HEK293 (cell line): ENCODE measurements around the gene KRTCAP3.

Source experiments
- CTCF ChIA-PET: fragments of 350-600 bp; formaldehyde crosslinking; extraction: SDS; loops from one replicate; lab custom pipeline; 2021; ENCODE audit warnings: antibody characterized with exemption; lab: Yijun Ruan, JAX
- POLR2A ChIA-PET: fragments of 300-600 bp; formaldehyde crosslinking; extraction: SDS; loops from one replicate; lab custom pipeline; 2020; ENCODE audit warnings: antibody characterized with exemption, inconsistent platforms; lab: Yijun Ruan, JAX
- H3K27ac ChIP-seq: fragments of 200-500 bp; sonication (Bioruptor generic); 2 replicates; pipeline ENCODE4 v1.5.1; 2014; ENCODE audit warnings: low read depth, low read length, control low read depth, inconsistent platforms; ENCODE audit errors: extremely low read depth
- H3K36me3 ChIP-seq, 2 experiments: fragments of 200-500 bp in 1 of 2; sonication (Bioruptor generic) in 1 of 2; 1 replicate in 1 of 2; 2 replicates in 1 of 2; pipeline ENCODE4 v1.5.1; 2014 to 2017; ENCODE audit warnings: inconsistent platforms in 2 of 2, low read length in 2 of 2; ENCODE audit not compliant: control insufficient read depth in 2 of 2, insufficient read depth in 1 of 2
- H3K4me1 ChIP-seq: fragments of 200-500 bp; sonication (Bioruptor generic); 2 replicates; pipeline ENCODE4 v1.5.1; 2014; ENCODE audit warnings: mild to moderate bottlenecking, low read length, inconsistent platforms; ENCODE audit not compliant: control insufficient read depth, insufficient read depth
- H3K4me3 ChIP-seq: 2 replicates; pipeline ENCODE4 v1.5.1; 2011; ENCODE audit warnings: low read depth, mild to moderate bottlenecking, control low read depth, low read length, moderate library complexity
- H3K9me3 ChIP-seq: fragments of 200-500 bp; sonication (Bioruptor generic); 2 replicates; pipeline ENCODE4 v1.5.1; 2014; ENCODE audit warnings: low read depth, low read length, inconsistent platforms; ENCODE audit not compliant: control insufficient read depth, insufficient read depth
- CTCF ChIP-seq: fragments of 450-650 bp; formaldehyde crosslinking; IDR thresholded peaks from 2 replicates; pipeline ENCODE4 v1.5.1; 2016; ENCODE audit warnings: missing biosample characterization, missing genetic modification characterization
- GLIS2 ChIP-seq: fragments of 450-650 bp; formaldehyde crosslinking; IDR thresholded peaks from 2 replicates; pipeline ENCODE4 v1.5.1; 2016; ENCODE audit warnings: missing biosample characterization, missing genetic modification characterization
- IKZF3 ChIP-seq: fragments of 450-650 bp; IDR thresholded peaks from 2 replicates; pipeline ENCODE4 v1.5.0; 2018; ENCODE audit warnings: missing biosample characterization, mild to moderate bottlenecking, missing genetic modification characterization, moderate library complexity
- PRDM1 ChIP-seq: fragments of 450-650 bp; formaldehyde crosslinking; IDR thresholded peaks from 2 replicates; pipeline ENCODE4; 2016; ENCODE audit warnings: missing biosample characterization, missing genetic modification characterization
- SCRT2 ChIP-seq: fragments of 450-650 bp; formaldehyde crosslinking; IDR thresholded peaks from 2 replicates; pipeline ENCODE4 v1.5.1; 2016; ENCODE audit warnings: missing biosample characterization, missing genetic modification characterization
- YY1 ChIP-seq: fragments of 450-650 bp; formaldehyde crosslinking; IDR thresholded peaks from 2 replicates; pipeline ENCODE4 v1.5.1; 2018; ENCODE audit warnings: missing biosample characterization, missing genetic modification characterization
- YY2 ChIP-seq: fragments of 450-650 bp; formaldehyde crosslinking; IDR thresholded peaks from 2 replicates; pipeline ENCODE4 v1.5.1; 2016; ENCODE audit warnings: missing biosample characterization, missing genetic modification characterization
- ZBTB8A ChIP-seq: fragments of 450-650 bp; formaldehyde crosslinking; IDR thresholded peaks from 2 replicates; pipeline ENCODE4 v1.5.1; 2016; ENCODE audit warnings: missing biosample characterization, missing genetic modification characterization
- ZNF121 ChIP-seq: fragments of 450-650 bp; formaldehyde crosslinking; IDR thresholded peaks from 2 replicates; pipeline ENCODE4 v1.5.1; 2016; ENCODE audit warnings: missing biosample characterization, missing genetic modification characterization
- ZNF133 ChIP-seq: fragments of 450-650 bp; formaldehyde crosslinking; IDR thresholded peaks from 2 replicates; pipeline ENCODE4 v1.5.1; 2016; ENCODE audit warnings: missing biosample characterization, missing genetic modification characterization
- ZNF184 ChIP-seq: fragments of 450-650 bp; IDR thresholded peaks from 2 replicates; pipeline ENCODE4 v1.5.1; 2018; ENCODE audit warnings: missing biosample characterization, mild to moderate bottlenecking, missing genetic modification characterization
- ZNF266 ChIP-seq: fragments of 450-650 bp; formaldehyde crosslinking; IDR thresholded peaks from 2 replicates; pipeline ENCODE4 v1.5.1; 2016; ENCODE audit warnings: missing biosample characterization, missing genetic modification characterization, low read depth
- ZNF324 ChIP-seq: fragments of 450-650 bp; formaldehyde crosslinking; IDR thresholded peaks from 2 replicates; pipeline ENCODE4 v1.5.1; 2016; ENCODE audit warnings: missing biosample characterization, missing genetic modification characterization
- ZNF341 ChIP-seq: fragments of 450-650 bp; formaldehyde crosslinking; IDR thresholded peaks from 2 replicates; pipeline ENCODE4; 2016; ENCODE audit warnings: low read depth, missing biosample characterization, missing genetic modification characterization
- ZNF366 ChIP-seq: fragments of 450-650 bp; formaldehyde crosslinking; conservative IDR thresholded peaks from 2 replicates; pipeline ENCODE4 v1.5.1; 2016; ENCODE audit warnings: missing biosample characterization, missing genetic modification characterization
- ZNF473 ChIP-seq: fragments of 450-650 bp; formaldehyde crosslinking; IDR thresholded peaks from 2 replicates; pipeline ENCODE4 v1.5.1; 2017; ENCODE audit warnings: missing biosample characterization, missing genetic modification characterization
- ZNF571 ChIP-seq: fragments of 450-650 bp; formaldehyde crosslinking; IDR thresholded peaks from 2 replicates; pipeline ENCODE4 v1.5.0; 2017; ENCODE audit warnings: missing biosample characterization, missing genetic modification characterization
- ZNF610 ChIP-seq: fragments of 450-650 bp; formaldehyde crosslinking; IDR thresholded peaks from 2 replicates; pipeline ENCODE4 v1.5.1; 2016; ENCODE audit warnings: missing biosample characterization, missing genetic modification characterization, borderline replicate concordance
- ZNF623 ChIP-seq: fragments of 450-650 bp; formaldehyde crosslinking; IDR thresholded peaks from 2 replicates; pipeline ENCODE4 v1.5.1; 2016; ENCODE audit warnings: missing biosample characterization, missing genetic modification characterization
- ZNF747 ChIP-seq: fragments of 450-650 bp; formaldehyde crosslinking; IDR thresholded peaks from 2 replicates; pipeline ENCODE4 v1.5.1; 2016; ENCODE audit warnings: missing biosample characterization, missing genetic modification characterization
- ZNF768 ChIP-seq: fragments of 450-650 bp; formaldehyde crosslinking; IDR thresholded peaks from 2 replicates; pipeline ENCODE4 v1.5.1; 2018; ENCODE audit warnings: missing biosample characterization, mild to moderate bottlenecking, missing genetic modification characterization
- ZSCAN23 ChIP-seq: fragments of 450-650 bp; formaldehyde crosslinking; IDR thresholded peaks from 2 replicates; pipeline ENCODE4 v1.5.1; 2016; ENCODE audit warnings: missing biosample characterization, missing genetic modification characterization
- ZSCAN30 ChIP-seq: fragments of 450-650 bp; IDR thresholded peaks from 2 replicates; pipeline ENCODE4 v1.5.1; 2018; ENCODE audit warnings: missing biosample characterization, mild to moderate bottlenecking, missing genetic modification characterization, moderate library complexity
- TF ChIP-seq, protein P1 (sequence below): fragments of 450-650 bp; formaldehyde crosslinking; IDR thresholded peaks from 2 replicates; pipeline ENCODE4 v1.5.1; 2016; ENCODE audit warnings: missing biosample characterization, missing genetic modification characterization
- TF ChIP-seq, protein P2 (sequence below): fragments of 450-650 bp; formaldehyde crosslinking; IDR thresholded peaks from 2 replicates; pipeline ENCODE4 v1.5.1; 2017; ENCODE audit warnings: missing biosample characterization, missing genetic modification characterization

Gene KRTCAP3

GRCh38 chr2:27393225-27393624 lies 49.0 kb upstream of the KRTCAP3 start (continued):
- TF ChIP-seq ZNF571 (tag by site-specific recombination): no peak
- TF ChIP-seq, all 188 proteins: peak for 0

GRCh38 chr2:27398962-27399361 lies 43.2 kb upstream of the KRTCAP3 start:
- CTCF ChIA-PET: interaction anchor here (0.6 kb wide), 1 partner anchor 217 kb away, joined by 4 read pairs; no protein-coding TSS in a partner anchor
- H3K4me3 ChIP-seq: no peak overlapping the region
- H3K9me3 ChIP-seq: no peaks in the 10 kb centered on the region
- POLR2A ChIA-PET: no interaction called here
- TF ChIP-seq ZSCAN23 (tag by site-specific recombination) (no peak), GLIS2 (no peak), ZNF473 (no peak), ZNF266 (no peak), ZNF610 (no peak)
- TF ChIP-seq, protein P1, sequence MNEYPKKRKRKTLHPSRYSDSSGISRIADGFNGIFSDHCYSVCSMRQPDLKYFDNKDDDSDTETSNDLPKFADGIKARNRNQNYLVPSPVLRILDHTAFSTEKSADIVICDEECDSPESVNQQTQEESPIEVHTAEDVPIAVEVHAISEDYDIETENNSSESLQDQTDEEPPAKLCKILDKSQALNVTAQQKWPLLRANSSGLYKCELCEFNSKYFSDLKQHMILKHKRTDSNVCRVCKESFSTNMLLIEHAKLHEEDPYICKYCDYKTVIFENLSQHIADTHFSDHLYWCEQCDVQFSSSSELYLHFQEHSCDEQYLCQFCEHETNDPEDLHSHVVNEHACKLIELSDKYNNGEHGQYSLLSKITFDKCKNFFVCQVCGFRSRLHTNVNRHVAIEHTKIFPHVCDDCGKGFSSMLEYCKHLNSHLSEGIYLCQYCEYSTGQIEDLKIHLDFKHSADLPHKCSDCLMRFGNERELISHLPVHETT (tag by site-specific recombination): no peak
- H3K36me3 ChIP-seq: peaks cover 19 to 22% of the 10 kb centered on the region in 2 experiments; a peak in 2 of 3 replicates
- peaks cover 2% of the 10 kb centered on the region; the same call in 1 of the 2 replicates for H3K4me1 ChIP-seq
- H3K27ac ChIP-seq: no peak overlapping the region

GRCh38 chr2:27400348-27401135 lies 41.6 kb upstream of the KRTCAP3 start:
- H3K36me3 ChIP-seq: peaks cover 25 to 33% of the 10 kb centered on the region in 2 experiments; a peak in 2 of 3 replicates

GRCh38 chr2:27407798-27408491 lies 34.2 kb upstream of the KRTCAP3 start:
- Histone ChIP-seq H3K4me3 (peak overlapping the region; percentile 98), H3K36me3 (peaks cover 25 to 33% of the 10 kb centered on the region in 2 experiments; a peak in 2 of 3 replicates), H3K4me1 (peaks cover 9% of the 10 kb centered on the region; the same call in 1 of the 2 replicates), H3K27ac (0 out of 2 replicates have a peak overlapping the region, but pooled peaks have one; percentile 96), H3K9me3 (no peaks in the 10 kb centered on the region)
- CTCF ChIA-PET: interaction anchor here (0.6 to 4.2 kb wide), 9 partner anchors 9 to 533 kb away, joined by 3 to 17 read pairs (median 4); partner anchors contain the start of gene NRBP1
- POLR2A ChIA-PET: interaction anchor here (0.6 to 3.4 kb wide), 6 partner anchors 17 to 256 kb away, joined by 3 to 56 read pairs (median 8); partner anchors contain the start of genes GTF3C2, NRBP1, SLC4A1AP and SUPT7L
- TF ChIP-seq ZNF623 (tag by site-specific recombination): no peak
- TF ChIP-seq SCRT2: no peak
- TF ChIP-seq PRDM1 (tag by site-specific recombination): peak; percentile 93
- TF ChIP-seq YY1 (tag by site-specific recombination): no peak
- no peak for TF ChIP-seq ZNF747 (tag by site-specific recombination)
- peak; percentile 63 for TF ChIP-seq CTCF (tag by site-specific recombination)
- TF ChIP-seq ZNF341 (tag by site-specific recombination): peak; percentile 72
- TF ChIP-seq ZNF184 (tag by site-specific recombination): no peak
- no peak for TF ChIP-seq YY2 (tag by site-specific recombination)
- TF ChIP-seq IKZF3 (tag by site-specific recombination): 0 out of 2 replicates have a peak, but pooled peaks have one; percentile 14
- TF ChIP-seq, protein P2, sequence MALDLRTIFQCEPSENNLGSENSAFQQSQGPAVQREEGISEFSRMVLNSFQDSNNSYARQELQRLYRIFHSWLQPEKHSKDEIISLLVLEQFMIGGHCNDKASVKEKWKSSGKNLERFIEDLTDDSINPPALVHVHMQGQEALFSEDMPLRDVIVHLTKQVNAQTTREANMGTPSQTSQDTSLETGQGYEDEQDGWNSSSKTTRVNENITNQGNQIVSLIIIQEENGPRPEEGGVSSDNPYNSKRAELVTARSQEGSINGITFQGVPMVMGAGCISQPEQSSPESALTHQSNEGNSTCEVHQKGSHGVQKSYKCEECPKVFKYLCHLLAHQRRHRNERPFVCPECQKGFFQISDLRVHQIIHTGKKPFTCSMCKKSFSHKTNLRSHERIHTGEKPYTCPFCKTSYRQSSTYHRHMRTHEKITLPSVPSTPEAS (tag by site-specific recombination): no peak
- TF ChIP-seq ZNF266: no peak
- no peak for TF ChIP-seq ZSCAN30 (tag by site-specific recombination)
- TF ChIP-seq ZNF768 (tag by site-specific recombination): no peak

More at GRCh38 chr2:27400348-27401135, 41.6 kb upstream of the KRTCAP3 start:
- no peaks in the 10 kb centered on the region for H3K9me3 ChIP-seq
- ChIA-PET CTCF (interaction anchor here (0.7 kb wide), 1 partner anchor 136 kb away, joined by 3 read pairs; no protein-coding TSS in a partner anchor), POLR2A (no interaction called here)
- TF ChIP-seq ZSCAN23 (tag by site-specific recombination) (no peak), ZNF366 (tag by site-specific recombination) (no peak), ZBTB8A (no peak), ZNF133 (tag by site-specific recombination) (no peak), ZNF324 (no peak), ZNF121 (tag by site-specific recombination) (peak; percentile 55; the same call in 1 of the 2 replicates)
- 0 out of 2 replicates have a peak overlapping the region, but pooled peaks have one; percentile 43 for H3K27ac ChIP-seq
- H3K4me1 ChIP-seq: peaks cover 2% of the 10 kb centered on the region; the same call in 1 of the 2 replicates
- no peak overlapping the region for H3K4me3 ChIP-seq
